Endothelial cell of umbilical vein (primary cell): ENCODE measurements around the gene MRPS23. TPM values are rescaled to one million over a fixed set of nuclear protein-coding genes. Genes with fewer than 3 reads are reported as not detected.

Experiments
- BruUV-seq: library from RNA; stranded (reverse); fragments of 400-500 nt; replicated peaks from 2 replicates; lab custom pipeline; 2021; lab: Mats Ljungman, UMichigan
- CTCF ChIA-PET: fragments of 300-600, 350-600 bp; sonication (Branson Sonifier 250); formaldehyde crosslinking; loops from one replicate; lab custom pipeline; 2021; ENCODE audit warnings: antibody characterized with exemption, inconsistent platforms; lab: Charles Lee
- POLR2A ChIA-PET: fragments of 300-600, 350-600 bp; sonication (Branson Sonifier 250); formaldehyde crosslinking; loops from one replicate; lab custom pipeline; 2021; ENCODE audit warnings: antibody characterized with exemption, inconsistent platforms; lab: Charles Lee
- DNase-seq: peaks from one replicate; pipeline ENCODE4 v3.0.0-alpha.2; 2011; ENCODE audit warnings: low read depth, low spot score
- FAIRE-seq: peaks from 2 replicates; lab custom pipeline; 2011; peaks lifted over from hg19 to GRCh38; lab: Jason Lieb, UNC
- H2AFZ ChIP-seq: 2 replicates; pipeline ENCODE4 v1.6.0; 2012; ENCODE audit warnings: low read depth, low read length, control low read depth, inconsistent platforms
- H3K27ac ChIP-seq: 2 replicates; pipeline ENCODE4 v1.5.1; 2011; ENCODE audit warnings: low read depth, mild to moderate bottlenecking, control low read depth, low read length, moderate library complexity; ENCODE audit not compliant: insufficient read depth
- H3K27me3 ChIP-seq, 2 experiments: 2 replicates each; pipeline versions ENCODE4 v1.6.0 to v1.6.1; 2011; ENCODE audit warnings: low read length in 2 of 2, mixed read lengths in 1 of 2; ENCODE audit not compliant: control insufficient read depth in 2 of 2, insufficient read depth in 2 of 2
- H3K36me3 ChIP-seq, 2 experiments: 2 replicates in 1 of 2; 3 replicates in 1 of 2; pipeline ENCODE4 v1.5.1; 2011; ENCODE audit warnings: low read length in 2 of 2, mild to moderate bottlenecking in 1 of 2, moderate library complexity in 1 of 2; ENCODE audit not compliant: control insufficient read depth in 2 of 2, insufficient read depth in 2 of 2; ENCODE audit errors: extremely low read depth in 1 of 2
- H3K4me1 ChIP-seq: 3 replicates; pipeline ENCODE4 v1.5.1; 2011; ENCODE audit warnings: mild to moderate bottlenecking, low read length; ENCODE audit not compliant: control insufficient read depth, insufficient read depth; ENCODE audit errors: extremely low read depth
- H3K4me2 ChIP-seq: 2 replicates; pipeline ENCODE4 v1.6.1; 2011; ENCODE audit warnings: low read length, control low read depth, mixed read lengths; ENCODE audit not compliant: insufficient read depth
- H3K4me3 ChIP-seq, 3 experiments: fragments of 200-600 bp in 1 of 3; sonication (generic), shearing (Covaris generic) in 1 of 3; replicated peaks in 1 of 3; 2 replicates each; pipeline ENCODE4 v1.5.1; 2011 to 2016; ENCODE audit warnings: control low read depth in 3 of 3, low read length in 3 of 3, mild to moderate bottlenecking in 2 of 3, inconsistent platforms in 1 of 3, low read depth in 1 of 3, moderate library complexity in 1 of 3; ENCODE audit not compliant: insufficient read depth in 1 of 3
- H3K79me2 ChIP-seq: 2 replicates; pipeline ENCODE4 v1.6.0; 2012; ENCODE audit warnings: low read length, inconsistent platforms; ENCODE audit not compliant: control insufficient read depth, insufficient read depth
- H3K9ac ChIP-seq: replicated peaks from 2 replicates; pipeline ENCODE3; 2011; ENCODE audit warnings: low read length, control low read depth; ENCODE audit not compliant: insufficient read depth; ENCODE audit errors: extremely low read depth
- H3K9me1 ChIP-seq: replicated peaks from 3 replicates; pipeline ENCODE4 v1.6.0; 2011; ENCODE audit warnings: mild to moderate bottlenecking, low read length; ENCODE audit not compliant: control insufficient read depth, insufficient read depth; ENCODE audit errors: extremely low read depth
- H3K9me3 ChIP-seq: replicated peaks from 2 replicates; pipeline ENCODE4 v1.5.1; 2012; ENCODE audit warnings: low read length, inconsistent platforms; ENCODE audit not compliant: control insufficient read depth, insufficient read depth
- H4K20me1 ChIP-seq: replicated peaks from 2 replicates; pipeline ENCODE3; 2011; ENCODE audit warnings: mild to moderate bottlenecking, low read length; ENCODE audit not compliant: control insufficient read depth, insufficient read depth; ENCODE audit errors: extremely low read depth
- CTCF ChIP-seq, 2 donors: IDR thresholded peaks; 1 replicate in 1 of 2; 2 replicates in 1 of 2; pipeline ENCODE4 v1.5.1; 2011; ENCODE audit warnings: low read length in 2 of 2, mild to moderate bottlenecking in 2 of 2, moderate library complexity in 2 of 2, control low read depth in 1 of 2, inconsistent platforms in 1 of 2, low read depth in 1 of 2; ENCODE audit not compliant: insufficient read depth in 1 of 2; ENCODE audit errors: extremely low read depth in 1 of 2
- EZH2 ChIP-seq: IDR thresholded peaks from 2 replicates; pipeline ENCODE4 v1.6.1; 2012; ENCODE audit warnings: borderline replicate concordance, low read depth, mild to moderate bottlenecking, moderate library complexity, low read length, inconsistent platforms; ENCODE audit not compliant: severe bottlenecking
- FOS ChIP-seq: IDR thresholded peaks from 2 replicates; pipeline ENCODE4 v1.6.1; 2011; ENCODE audit warnings: mild to moderate bottlenecking, low read length, moderate library complexity, borderline replicate concordance; ENCODE audit not compliant: insufficient read depth
- GATA2 ChIP-seq: IDR thresholded peaks from 2 replicates; pipeline ENCODE4 v1.7.0; 2011; ENCODE audit warnings: low read depth, mild to moderate bottlenecking, moderate library complexity, mixed read lengths, low read length; ENCODE audit not compliant: insufficient read length, insufficient read depth
- JUN ChIP-seq: IDR thresholded peaks from 2 replicates; pipeline ENCODE4 v1.6.1; 2011; ENCODE audit warnings: borderline replicate concordance, low read depth; ENCODE audit not compliant: insufficient read length, insufficient read depth
- MAX ChIP-seq: IDR thresholded peaks from 2 replicates; pipeline ENCODE4 v1.6.1; 2011; ENCODE audit not compliant: insufficient read depth, insufficient read length
- MYC ChIP-seq: IDR thresholded peaks from one replicate; pipeline ENCODE4 v1.6.1; 2011; ENCODE audit warnings: mild to moderate bottlenecking, low read depth, low read length
- POLR2A ChIP-seq: IDR thresholded peaks from 2 replicates; pipeline ENCODE4 v1.6.1; 2012; ENCODE audit warnings: low read depth, mild to moderate bottlenecking, control low read depth, low read length
- POLR2AphosphoS5 ChIP-seq: IDR thresholded peaks from 2 replicates; pipeline ENCODE4 v1.6.1; 2012; ENCODE audit warnings: low read depth, mild to moderate bottlenecking, control low read depth, low read length, moderate library complexity; ENCODE audit not compliant: insufficient read depth
- dilution Hi-C: fragments of 300-500 bp; cut with MboI; formaldehyde crosslinking; loops from one replicate; pipeline ENCODE4 v1.15.0; 2019; ENCODE audit warnings: low sequenced_read_pairs; ENCODE audit not compliant: extremely low pct_ligation_motif_present
- intact Hi-C: fragments of 100-400 bp; cut with micrococcal nuclease; formaldehyde crosslinking; loops from one replicate; pipeline ENCODE4 v1.10.0; 2022
- polyA plus RNA-seq, 4 experiments: library from polyadenylated mRNA; depleted of rRNA in 3 of 4; stranded (reverse) in 3 of 4; unstranded in 1 of 4; fragments of >200 nt; gene quantifications; 2 replicates each; pipeline versions ENCODE4 v1.2.1 to v1.2.3, GENCODE V29; 2011 to 2012; ENCODE audit warnings: missing spikeins in 1 of 4
- small RNA-seq: library from RNA; depleted of rRNA; stranded (forward); fragments of <200 nt; gene quantifications from one replicate; pipeline ENCODE3, GENCODE V24; 2012; ENCODE audit warnings: low replicate concordance, low read depth; ENCODE audit not compliant: insufficient read depth, insufficient read length
- total RNA-seq: library from RNA; stranded (reverse); gene quantifications from 2 replicates; pipeline ENCODE4 v1.2.3, GENCODE V29; 2021

MRPS23 gene
- total and polyA plus RNA-seq, 2 donors (not counting 3 experiments of a cell fraction or from before 2014, with no cell fraction given) = 39.9 to 46.2 TPM

GRCh38 chr17:57785022-57785421, 64.8 kb downstream of the MRPS23 start:
- no TSS peak for BruUV-seq
- dilution Hi-C loops = no loop called here
- TF ChIP-seq MAX = no peak
- TF ChIP-seq EZH2 = no peak
- TF ChIP-seq MYC = no peak
- no peak for TF ChIP-seq CTCF (IDR thresholded peaks at IDR 0.05; ENCODE audit: extremely low read depth in 1 of 2, insufficient read depth in 1 of 2, low read depth in 1 of 2, low read length in 2 of 2)
- no peak for TF ChIP-seq POLR2AphosphoS5
- TF ChIP-seq FOS = no peak
- TF ChIP-seq POLR2A = no peak
- no peak for TF ChIP-seq JUN
- no peak for TF ChIP-seq GATA2
- intact Hi-C loops = no loop called here
- H4K20me1 ChIP-seq = no peaks in the 10 kb centered on the region
- H3K9ac ChIP-seq = no peak overlapping the region
- no peak for FAIRE-seq
- peaks cover 19 to 31% of the 10 kb centered on the region in 2 experiments for H3K27me3 ChIP-seq
- no peak overlapping the region for H3K4me2 ChIP-seq
- no peak for DNase-seq
- H3K9me3 ChIP-seq = no peaks in the 10 kb centered on the region
- no peaks in the 10 kb centered on the region for H3K79me2 ChIP-seq
- POLR2A ChIA-PET = no interaction called here
- H3K4me1 ChIP-seq = no peaks in the 10 kb centered on the region
- H3K36me3 ChIP-seq = no peaks in the 10 kb centered on the region
- no peak overlapping the region for H2AFZ ChIP-seq
- H3K27ac ChIP-seq = no peak overlapping the region
- CTCF ChIA-PET = interaction anchor here (0.6 to 5.1 kb wide), 10 partner anchors 11 to 663 kb away, joined by 3 to 73 read pairs (median 32); no protein-coding TSS in a partner anchor
- no peak overlapping the region for H3K4me3 ChIP-seq
- no peaks in the 10 kb centered on the region for H3K9me1 ChIP-seq

Small RNA genes within 50 kb of the gene (small RNA-seq; reads per million reads assigned to genes)
- not detected for gene RN7SKP94

Other genes with a start within 250 kb of the MRPS23 start
- not detected in 2 replicates for gene CCDC182, start 104.7 kb downstream of the MRPS23 start, total RNA-seq
- not detected in 2 replicates for gene CCDC182, start 104.7 kb downstream of the MRPS23 start, polyA plus RNA-seq
- 27.7 and 28.5 TPM in 2 replicates for gene CUEDC1, start 105.4 kb upstream of the MRPS23 start, total RNA-seq
- gene CUEDC1, start 105.4 kb upstream of the MRPS23 start, polyA plus RNA-seq = 15.8 and 16.5 TPM in 2 replicates
- 58.2 and 59.0 TPM in 2 replicates for gene VEZF1, start 138.2 kb upstream of the MRPS23 start, total RNA-seq
- 26.9 and 27.8 TPM in 2 replicates for gene VEZF1, start 138.2 kb upstream of the MRPS23 start, polyA plus RNA-seq
- 309 and 316 TPM in 2 replicates for gene SRSF1, start 157.2 kb upstream of the MRPS23 start, total RNA-seq
- 133 and 147 TPM in 2 replicates for gene SRSF1, start 157.2 kb upstream of the MRPS23 start, polyA plus RNA-seq
- 17.1 and 19.0 TPM in 2 replicates for gene DYNLL2, start 233.4 kb upstream of the MRPS23 start, total RNA-seq
- gene DYNLL2, start 233.4 kb upstream of the MRPS23 start, polyA plus RNA-seq = 6.8 and 7.4 TPM in 2 replicates